Nephron (organoid): ENCODE measurements around the gene LRRC46.
A peak's percentile ranks its signal among the peaks of the same experiment; 100 is the strongest.

Experiments
- H3K27ac Mint-ChIP-seq, 3 experiments: 2 replicates each; pipeline ENCODE4 v1.8.0; 2020; ENCODE audit warnings: mixed read lengths in 3 of 3, mild to moderate bottlenecking in 2 of 3, moderate library complexity in 1 of 3
- H3K27me3 Mint-ChIP-seq: 2 replicates; pipeline ENCODE4 v1.8.0; 2021; ENCODE audit warnings: low read depth, mild to moderate bottlenecking, moderate library complexity, mixed read lengths
- H3K36me3 Mint-ChIP-seq: 2 replicates; pipeline ENCODE4 v1.8.0; 2020; ENCODE audit warnings: low read depth, mixed read lengths
- H3K4me1 Mint-ChIP-seq: 2 replicates; pipeline ENCODE4 v1.8.0; 2020; ENCODE audit warnings: mixed read lengths
- H3K4me3 Mint-ChIP-seq, 3 experiments: 2 replicates each; pipeline ENCODE4 v1.8.0; 2020; ENCODE audit warnings: mild to moderate bottlenecking in 3 of 3, mixed read lengths in 3 of 3, moderate library complexity in 2 of 3
- H3K9me3 Mint-ChIP-seq: 2 replicates; pipeline ENCODE4 v1.8.0; 2020; ENCODE audit warnings: mixed read lengths
- CTCF ChIP-seq, 3 experiments: fragments of 200-600 bp; sonication (generic); IDR thresholded peaks; one replicate each; pipeline ENCODE4 v1.5.0; 2021; ENCODE audit warnings: antibody characterized with exemption in 3 of 3; ENCODE audit not compliant: unreplicated experiment in 3 of 3

LRRC46 gene

DNA sequence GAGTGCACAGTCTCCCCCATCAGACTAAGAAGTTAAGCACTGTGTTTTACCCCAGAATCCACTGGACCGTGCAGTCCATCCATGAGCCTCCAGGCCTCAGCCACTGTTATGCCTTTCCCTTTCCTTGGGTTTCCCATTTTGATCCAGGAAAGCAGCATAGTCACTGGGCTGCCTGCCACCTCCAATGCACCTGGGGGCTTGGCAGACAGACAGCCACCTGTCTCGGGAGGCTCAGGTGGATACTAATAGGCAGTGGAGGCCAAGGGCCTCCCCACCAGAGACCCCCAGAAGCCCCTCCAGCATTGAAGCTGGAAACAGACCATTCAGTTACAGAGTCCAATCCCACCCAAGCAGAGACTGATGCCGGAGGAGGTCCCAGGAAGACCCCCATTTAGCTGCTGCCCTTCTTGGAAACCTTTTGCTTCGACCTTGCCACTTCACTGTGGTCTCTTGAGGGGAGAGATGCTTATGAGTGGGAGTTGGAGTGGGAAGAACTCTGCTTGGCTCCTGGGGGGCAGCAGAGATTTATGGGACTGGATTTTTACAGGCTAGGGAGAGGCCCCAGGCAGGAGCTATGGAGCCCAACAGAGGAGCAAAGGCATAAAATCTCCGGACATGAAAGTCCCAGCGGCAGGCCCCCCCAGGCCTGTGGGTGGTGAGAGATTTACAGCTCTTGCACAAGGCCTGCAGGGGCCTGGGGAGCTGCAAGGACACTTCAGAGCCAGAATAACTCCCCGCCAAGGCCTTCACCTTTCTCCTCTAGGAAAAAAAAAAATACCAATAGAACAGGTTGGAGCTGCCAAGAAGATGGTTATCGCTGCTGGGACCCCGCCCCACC lies 52.3 kb downstream of the LRRC46 start:
- Mint-ChIP-seq H3K27me3 (peaks cover 46% of the 10 kb centered on the region), H3K9me3 (no peaks in the 10 kb centered on the region), H3K4me3 (peak overlapping the region in 2 of 3 experiments; percentile 2 to 40), H3K4me1 (peaks cover 34% of the 10 kb centered on the region), H3K36me3 (no peaks in the 10 kb centered on the region), H3K27ac (peak overlapping the region; percentile 41 to 64 (median 50))
- no peak for TF ChIP-seq CTCF (IDR thresholded peaks at IDR 0.05; ENCODE audit: unreplicated experiment in 3 of 3)

DNA sequence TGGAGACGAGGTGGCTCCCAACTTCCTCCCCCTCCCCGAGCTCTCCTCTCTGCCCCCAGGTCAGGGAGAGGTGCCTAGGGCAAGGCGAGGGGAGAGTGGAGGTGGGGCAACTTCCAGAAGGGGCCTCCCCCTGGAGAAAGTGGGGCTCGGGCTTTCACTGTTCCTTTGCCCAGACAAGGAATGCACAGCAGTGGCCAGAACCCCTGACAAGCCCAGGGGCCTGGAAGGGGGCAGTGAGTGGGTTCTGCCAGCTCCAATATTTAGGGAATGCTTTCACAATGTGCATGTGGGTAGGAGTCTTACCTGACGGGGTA lies 52.9 kb downstream of the LRRC46 start:
- Mint-ChIP-seq H3K4me1 (peaks cover 29% of the 10 kb centered on the region), H3K27me3 (peaks cover 44% of the 10 kb centered on the region), H3K36me3 (no peaks in the 10 kb centered on the region), H3K9me3 (no peaks in the 10 kb centered on the region), H3K27ac (peak overlapping the region; percentile 64 to 70 (median 69)), H3K4me3 (peak overlapping the region in 1 of 3 experiments; percentile 2)
- no peak for TF ChIP-seq CTCF (IDR thresholded peaks at IDR 0.05; ENCODE audit: unreplicated experiment in 3 of 3)

- H3K27me3 Mint-ChIP-seq, result peaks cover 44% of the 10 kb centered on the region
- peak overlapping the region in 2 of 3 experiments; percentile 49 to 53 for H3K4me3 Mint-ChIP-seq
- TF ChIP-seq CTCF (IDR thresholded peaks at IDR 0.05; ENCODE audit: unreplicated experiment in 3 of 3), result no peak
- H3K27ac Mint-ChIP-seq, result peak overlapping the region; percentile 64 to 89 (median 75)
- H3K36me3 Mint-ChIP-seq, result no peaks in the 10 kb centered on the region
- no peaks in the 10 kb centered on the region for H3K9me3 Mint-ChIP-seq
- H3K4me1 Mint-ChIP-seq, result peaks cover 29% of the 10 kb centered on the region
These were observed 53.6 kb downstream of the LRRC46 start for GRCh38 chr17:47884905-47885730.
